ENCODE data around the gene RTL5.

- TF ChIP-seq POLR2AphosphoS5 (IDR thresholded peaks at IDR 0.05; ENCODE audit: low read depth) (no peak), REST (IDR thresholded peaks at IDR 0.05; ENCODE audit: insufficient replicate concordance, low read depth) (no peak)
Measured at GRCh38 chrX:72094894-72095293, 36.8 kb downstream of the RTL5 start.

Measured in HL-60 (cell line).